Astrocyte (in vitro differentiated cells and primary cell): Measurements from ENCODE around the gene SCYL3.

Experiments used
- EZH2 ChIP-seq: IDR thresholded peaks from 2 replicates; pipeline ENCODE4 v1.6.1; 2012; ENCODE audit warnings: mild to moderate bottlenecking, low read length, inconsistent platforms; ENCODE audit not compliant: insufficient read depth
- TF ChIP-seq, protein P1 (sequence below): IDR thresholded peaks from 2 replicates; pipeline ENCODE4 v1.5.1; 2011; ENCODE audit warnings: low read depth, mild to moderate bottlenecking, inconsistent platforms, low read length, moderate library complexity; ENCODE audit not compliant: insufficient read depth

DNA sequence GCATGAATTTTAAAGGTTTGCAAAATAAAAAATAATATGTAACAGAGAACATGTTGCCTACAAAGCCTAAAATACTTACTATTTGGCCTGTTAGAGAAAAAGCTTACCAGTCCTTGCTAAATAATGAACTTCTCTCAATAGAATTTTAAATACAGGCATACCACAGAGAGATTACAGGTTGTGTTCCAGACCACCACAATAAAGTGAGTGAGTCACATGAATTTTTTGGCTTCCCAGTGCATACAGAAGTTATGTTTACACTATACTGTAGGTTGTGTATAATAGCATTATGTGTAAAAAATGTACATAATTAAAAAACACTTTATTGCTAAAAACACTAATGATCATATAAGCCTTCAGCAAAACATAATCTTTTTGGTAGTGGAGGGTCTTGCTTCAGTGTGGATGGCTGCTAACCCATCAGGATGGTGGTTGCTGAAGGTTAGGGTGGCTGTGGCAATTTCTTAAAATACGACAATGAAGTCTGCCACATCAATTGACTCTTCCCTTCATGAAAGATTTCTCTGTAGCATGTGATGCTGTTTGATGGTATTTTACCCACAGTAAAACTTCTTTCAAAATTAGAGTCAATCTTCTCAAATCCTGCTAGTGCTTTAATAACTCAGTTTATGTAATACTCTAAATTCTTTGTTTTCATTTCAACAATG is 48.6 kb downstream of the SCYL3 start:
- TF ChIP-seq, protein P1, sequence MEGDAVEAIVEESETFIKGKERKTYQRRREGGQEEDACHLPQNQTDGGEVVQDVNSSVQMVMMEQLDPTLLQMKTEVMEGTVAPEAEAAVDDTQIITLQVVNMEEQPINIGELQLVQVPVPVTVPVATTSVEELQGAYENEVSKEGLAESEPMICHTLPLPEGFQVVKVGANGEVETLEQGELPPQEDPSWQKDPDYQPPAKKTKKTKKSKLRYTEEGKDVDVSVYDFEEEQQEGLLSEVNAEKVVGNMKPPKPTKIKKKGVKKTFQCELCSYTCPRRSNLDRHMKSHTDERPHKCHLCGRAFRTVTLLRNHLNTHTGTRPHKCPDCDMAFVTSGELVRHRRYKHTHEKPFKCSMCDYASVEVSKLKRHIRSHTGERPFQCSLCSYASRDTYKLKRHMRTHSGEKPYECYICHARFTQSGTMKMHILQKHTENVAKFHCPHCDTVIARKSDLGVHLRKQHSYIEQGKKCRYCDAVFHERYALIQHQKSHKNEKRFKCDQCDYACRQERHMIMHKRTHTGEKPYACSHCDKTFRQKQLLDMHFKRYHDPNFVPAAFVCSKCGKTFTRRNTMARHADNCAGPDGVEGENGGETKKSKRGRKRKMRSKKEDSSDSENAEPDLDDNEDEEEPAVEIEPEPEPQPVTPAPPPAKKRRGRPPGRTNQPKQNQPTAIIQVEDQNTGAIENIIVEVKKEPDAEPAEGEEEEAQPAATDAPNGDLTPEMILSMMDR: no peak
- TF ChIP-seq EZH2: no peak
